ENCODE data around the gene PIAS1.
A peak's percentile ranks its signal among the peaks of the same experiment; 100 is the strongest.
"Not testable (repeated sequence)": the region's sequence is repeated elsewhere in the genome, so short reads cannot be mapped to it uniquely, and the experiment has no call there.

Gene PIAS1

GRCh38 chr15:68152342-68152741 lies 98.2 kb downstream of the PIAS1 start:
- in situ Hi-C loops (cut with HindIII; ENCODE audit: low pct_unique_long_range_greater_than_20kb, low sequenced_read_pairs): no loop called here
- no peak for TF ChIP-seq JUND (IDR thresholded peaks at IDR 0.05; ENCODE audit: low read depth)
- DNase-seq (ENCODE audit: low read depth in 1 of 2, low spot score in 1 of 2): no peak

DNA sequence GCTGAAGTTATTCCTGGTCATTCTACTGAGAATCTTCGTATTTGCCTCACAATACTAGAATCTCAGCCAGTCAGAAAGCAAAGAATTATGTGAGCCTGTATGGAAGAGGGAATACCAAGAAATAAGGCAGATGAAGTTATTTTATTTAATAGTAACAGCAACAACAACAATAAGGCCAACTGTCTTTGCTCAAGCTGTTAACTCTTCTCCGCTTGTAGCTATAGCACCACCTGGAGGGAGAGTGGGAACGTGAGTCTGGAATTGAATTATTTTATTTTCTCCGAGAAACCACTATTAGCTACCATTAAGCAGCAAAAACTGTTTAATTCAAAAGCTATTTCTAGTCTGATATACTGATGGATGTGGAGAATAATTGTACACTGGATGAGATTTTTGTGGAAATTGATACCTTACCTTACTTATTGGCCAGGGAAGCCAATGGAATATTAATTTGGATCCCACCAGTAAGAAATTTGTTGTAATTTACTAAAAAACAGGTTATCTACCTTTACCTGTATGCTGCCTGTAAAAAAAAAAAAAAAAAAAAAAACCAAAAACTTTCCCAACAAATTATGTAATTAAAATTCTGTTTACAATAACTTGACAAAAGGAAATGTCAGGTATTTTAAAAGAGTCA lies 100.9 kb downstream of the PIAS1 start:
- peak in 1 of 2 experiments; percentile 74 for DNase-seq (ENCODE audit: low read depth in 1 of 2, low spot score in 1 of 2)
- no peak for TF ChIP-seq JUND (IDR thresholded peaks at IDR 0.05; ENCODE audit: low read depth)
- in situ Hi-C loops (cut with HindIII; ENCODE audit: low pct_unique_long_range_greater_than_20kb, low sequenced_read_pairs): no loop called here

GRCh38 chr15:68157074-68157473 lies 103.0 kb downstream of the PIAS1 start:
- DNase-seq (ENCODE audit: low read depth in 1 of 2, low spot score in 1 of 2): no peak
- in situ Hi-C loops (cut with HindIII; ENCODE audit: low pct_unique_long_range_greater_than_20kb, low sequenced_read_pairs): no loop called here
- no peak for TF ChIP-seq JUND (IDR thresholded peaks at IDR 0.05; ENCODE audit: low read depth)

GRCh38 chr15:68158046-68158628 lies 104.0 kb downstream of the PIAS1 start:
- TF ChIP-seq JUND (IDR thresholded peaks at IDR 0.05; ENCODE audit: low read depth): no peak
- in situ Hi-C loops (cut with HindIII; ENCODE audit: low pct_unique_long_range_greater_than_20kb, low sequenced_read_pairs): no loop called here

GRCh38 chr15:68163191-68163590 lies 109.1 kb downstream of the PIAS1 start:
- in situ Hi-C loops (cut with HindIII; ENCODE audit: low pct_unique_long_range_greater_than_20kb, low sequenced_read_pairs): no loop called here
- no peak for TF ChIP-seq JUND (IDR thresholded peaks at IDR 0.05; ENCODE audit: low read depth)
- DNase-seq (ENCODE audit: low read depth in 1 of 2, low spot score in 1 of 2): no peak

More at GRCh38 chr15:68158046-68158628, 104.0 kb downstream of the PIAS1 start:
- DNase-seq (ENCODE audit: low read depth in 1 of 2, low spot score in 1 of 2): no peak

DNA sequence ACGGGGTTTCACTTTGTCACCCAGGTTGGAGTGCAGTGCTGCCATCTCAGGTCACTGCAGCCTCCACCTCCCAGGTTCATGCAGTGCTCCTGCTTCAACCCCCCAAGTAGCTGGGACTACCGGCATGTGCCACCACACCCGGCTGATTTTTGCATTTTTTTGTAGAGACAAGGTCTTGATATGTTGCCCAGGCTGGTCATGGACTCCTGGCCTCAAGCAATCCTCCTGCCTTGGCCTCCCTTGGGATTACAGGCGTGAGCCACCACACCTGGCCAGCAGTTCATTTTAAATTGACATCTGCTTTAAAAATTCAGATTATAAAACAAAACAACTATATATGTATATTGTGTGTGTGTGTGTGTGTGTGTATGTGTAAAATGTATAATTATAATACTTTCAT lies 112.7 kb downstream of the PIAS1 start:
- in situ Hi-C loops (cut with HindIII; ENCODE audit: low pct_unique_long_range_greater_than_20kb, low sequenced_read_pairs): no loop called here
- no peak for TF ChIP-seq JUND (IDR thresholded peaks at IDR 0.05; ENCODE audit: low read depth)
- DNase-seq (ENCODE audit: low read depth in 1 of 2, low spot score in 1 of 2): no peak

- in situ Hi-C loops (cut with HindIII; ENCODE audit: low pct_unique_long_range_greater_than_20kb, low sequenced_read_pairs); DNase-seq (ENCODE audit: low read depth in 1 of 2, low spot score in 1 of 2): not testable (repeated sequence)
Observed at GRCh38 chr15:68172037-68172436, 117.9 kb downstream of the PIAS1 start.

- in situ Hi-C loops (cut with HindIII; ENCODE audit: low pct_unique_long_range_greater_than_20kb, low sequenced_read_pairs): no loop called here
- no peak for TF ChIP-seq JUND (IDR thresholded peaks at IDR 0.05; ENCODE audit: low read depth)
- DNase-seq (ENCODE audit: low read depth in 1 of 2, low spot score in 1 of 2): no peak
Observed at GRCh38 chr15:68173119-68173518, 119.0 kb downstream of the PIAS1 start.

GRCh38 chr15:68175526-68175925 lies 121.4 kb downstream of the PIAS1 start:
- no peak for DNase-seq (ENCODE audit: low read depth in 1 of 2, low spot score in 1 of 2)
- in situ Hi-C loops (cut with HindIII; ENCODE audit: low pct_unique_long_range_greater_than_20kb, low sequenced_read_pairs): no loop called here
- no peak for TF ChIP-seq JUND (IDR thresholded peaks at IDR 0.05; ENCODE audit: low read depth)

DNA sequence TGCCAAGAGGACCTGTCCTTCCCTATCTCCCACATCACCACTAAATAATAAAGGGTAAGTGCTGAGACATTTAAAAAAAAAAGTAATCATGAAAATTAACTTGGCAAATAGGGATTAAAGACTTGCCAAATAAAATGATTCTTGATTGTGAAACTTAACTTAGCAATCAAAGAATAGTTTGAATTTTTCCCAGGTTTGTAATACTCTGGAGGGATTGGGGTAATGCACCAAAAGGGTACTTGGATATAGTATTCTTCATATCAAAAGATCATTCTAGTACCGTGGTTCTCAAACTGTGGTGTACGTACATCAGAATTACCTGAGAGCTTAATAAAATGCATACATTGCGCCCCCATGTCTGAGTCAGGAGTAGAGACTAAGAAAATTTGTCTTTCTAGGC lies 122.5 kb downstream of the PIAS1 start:
- in situ Hi-C loops (cut with HindIII; ENCODE audit: low pct_unique_long_range_greater_than_20kb, low sequenced_read_pairs): no loop called here
- no peak for DNase-seq (ENCODE audit: low read depth in 1 of 2, low spot score in 1 of 2)
- TF ChIP-seq JUND (IDR thresholded peaks at IDR 0.05; ENCODE audit: low read depth): no peak

DNA sequence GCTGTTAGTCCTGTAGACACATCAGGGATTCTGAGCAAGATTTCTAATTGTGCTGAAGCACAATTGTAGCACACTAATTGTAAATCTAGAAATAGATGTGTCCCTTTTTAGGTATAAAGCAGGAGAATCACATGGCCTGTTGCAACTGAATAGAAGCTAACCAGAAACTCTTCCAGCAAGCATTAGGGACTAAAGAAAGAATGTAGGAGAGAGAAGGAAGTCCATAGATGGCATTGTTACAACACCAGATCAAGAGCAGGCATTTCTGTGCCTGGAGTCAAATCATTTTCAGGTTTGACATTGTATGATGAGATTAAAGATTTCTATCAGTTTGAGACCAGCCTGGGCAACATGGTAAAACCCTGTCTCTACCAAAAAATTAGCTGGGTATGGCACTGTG lies 123.6 kb downstream of the PIAS1 start:
- DNase-seq (ENCODE audit: low read depth in 1 of 2, low spot score in 1 of 2): no peak
- in situ Hi-C loops (cut with HindIII; ENCODE audit: low pct_unique_long_range_greater_than_20kb, low sequenced_read_pairs): no loop called here
- no peak for TF ChIP-seq JUND (IDR thresholded peaks at IDR 0.05; ENCODE audit: low read depth)

- no peak for TF ChIP-seq JUND (IDR thresholded peaks at IDR 0.05; ENCODE audit: low read depth)
- DNase-seq (ENCODE audit: low read depth in 1 of 2, low spot score in 1 of 2): no peak
Observed at GRCh38 chr15:68183616-68184315, 129.7 kb downstream of the PIAS1 start.

More at GRCh38 chr15:68183616-68184315, 129.7 kb downstream of the PIAS1 start:
- in situ Hi-C loops (cut with HindIII; ENCODE audit: low pct_unique_long_range_greater_than_20kb, low sequenced_read_pairs): no loop called here
